Activated CD4-positive, alpha-beta T cell treated with anti-CD3 and anti-CD28 coated beads, Interleukin-2, amount 10 ng/mL, durations not matched to agents 24 days and 14 days (primary cell): ENCODE data around the gene MRPL9. TPM values are rescaled to one million over a fixed set of nuclear protein-coding genes. Genes with fewer than 3 reads are reported as not detected.

Source experiments
- DNase-seq: peaks from one replicate; pipeline ENCODE4 v3.0.0; 2022
- H3K27ac Mint-ChIP-seq: one replicate; pipeline ENCODE4 v1.8.0; 2022; ENCODE audit warnings: mild to moderate bottlenecking, mixed read lengths
- H3K27me3 Mint-ChIP-seq: one replicate; pipeline ENCODE4 v1.8.0; 2022; ENCODE audit warnings: mixed read lengths
- H3K36me3 Mint-ChIP-seq: one replicate; pipeline ENCODE4 v1.8.0; 2022; ENCODE audit warnings: low read depth, mild to moderate bottlenecking, mixed read lengths
- H3K4me1 Mint-ChIP-seq: one replicate; pipeline ENCODE4 v1.8.0; 2021; ENCODE audit warnings: mixed read lengths
- H3K4me3 Mint-ChIP-seq: one replicate; pipeline ENCODE4 v1.8.0; 2022; ENCODE audit warnings: mild to moderate bottlenecking, moderate library complexity, mixed read lengths
- H3K9me3 Mint-ChIP-seq: one replicate; pipeline ENCODE4 v1.8.0; 2021; ENCODE audit warnings: mixed read lengths
- intact Hi-C: fragments of 100-400 bp; cut with micrococcal nuclease; formaldehyde crosslinking; loops from one replicate; pipeline ENCODE4 v1.15.1; 2023
- total RNA-seq: library from RNA; stranded (reverse); gene quantifications from 2 replicates; pipeline ENCODE4 v1.2.3, GENCODE V29; 2022

MRPL9 gene
- total RNA-seq: 136 TPM in 2 replicates

GRCh38 chr1:151762941-151763921, at the start of gene MRPL9:
Gene MRPL9, minus strand, starts transcription at chr1:151763496. Its CDS starts 17 bp downstream, at chr1:151763479.
- peak; percentile 96 for DNase-seq
- Mint-ChIP-seq H3K36me3 (peaks cover 35% of the 10 kb centered on the region), H3K4me1 (peaks cover 22% of the 10 kb centered on the region), H3K4me3 (peak within 1 kb of the TSS; percentile 91), H3K9me3 (no peaks in the 10 kb centered on the region), H3K27ac (peak within 1 kb of the TSS; percentile 90), H3K27me3 (no peaks in the 10 kb centered on the region)
- intact Hi-C loops: loop anchor here (1.0 kb wide), 2 partner anchors 27 to 76 kb away; partner anchors contain the start of genes C2CD4D and TDRKH

- H3K4me1 Mint-ChIP-seq: peaks cover 12% of the 10 kb centered on the region
- H3K27me3 Mint-ChIP-seq: peaks cover 3% of the 10 kb centered on the region
- no peak for DNase-seq
- no peaks in the 10 kb centered on the region for H3K9me3 Mint-ChIP-seq
- intact Hi-C loops: no loop called here
- no peak overlapping the region for H3K4me3 Mint-ChIP-seq
- no peaks in the 10 kb centered on the region for H3K36me3 Mint-ChIP-seq
- no peak overlapping the region for H3K27ac Mint-ChIP-seq
Observed at GRCh38 chr1:151811181-151811580, 47.9 kb upstream of the MRPL9 start.

- H3K27ac Mint-ChIP-seq: no peak overlapping the region
- no peaks in the 10 kb centered on the region for H3K9me3 Mint-ChIP-seq
- DNase-seq: no peak
Observed at GRCh38 chr1:151809985-151810556, 46.8 kb upstream of the MRPL9 start.

GRCh38 chr1:151809290-151809984, 46.1 kb upstream of the MRPL9 start:
- Mint-ChIP-seq H3K4me1 (peaks cover 4% of the 10 kb centered on the region), H3K9me3 (no peaks in the 10 kb centered on the region), H3K27me3 (peaks cover 6% of the 10 kb centered on the region), H3K27ac (no peak overlapping the region), H3K4me3 (no peak overlapping the region), H3K36me3 (no peaks in the 10 kb centered on the region)
- DNase-seq: no peak
- intact Hi-C loops: no loop called here

More at GRCh38 chr1:151809985-151810556, 46.8 kb upstream of the MRPL9 start:
- Mint-ChIP-seq H3K4me1 (peaks cover 4% of the 10 kb centered on the region), H3K27me3 (peaks cover 3% of the 10 kb centered on the region), H3K4me3 (no peak overlapping the region), H3K36me3 (no peaks in the 10 kb centered on the region)
- intact Hi-C loops: no loop called here

- peaks cover 3% of the 10 kb centered on the region for H3K4me1 Mint-ChIP-seq
- peaks cover 10% of the 10 kb centered on the region for H3K27me3 Mint-ChIP-seq
- no peak for DNase-seq
Observed at GRCh38 chr1:151807766-151808165, 44.5 kb upstream of the MRPL9 start.

GRCh38 chr1:151807131-151807530, 43.8 kb upstream of the MRPL9 start:
- Mint-ChIP-seq H3K4me1 (peaks cover 2% of the 10 kb centered on the region), H3K27me3 (peaks cover 10% of the 10 kb centered on the region), H3K4me3 (no peak overlapping the region), H3K27ac (no peak overlapping the region), H3K36me3 (no peaks in the 10 kb centered on the region), H3K9me3 (no peaks in the 10 kb centered on the region)
- DNase-seq: no peak
- intact Hi-C loops: no loop called here

More at GRCh38 chr1:151807766-151808165, 44.5 kb upstream of the MRPL9 start:
- Mint-ChIP-seq H3K9me3 (no peaks in the 10 kb centered on the region), H3K36me3 (no peaks in the 10 kb centered on the region), H3K27ac (no peak overlapping the region), H3K4me3 (no peak overlapping the region)
- intact Hi-C loops: no loop called here

GRCh38 chr1:151806170-151806569, 42.9 kb upstream of the MRPL9 start:
- Mint-ChIP-seq H3K27ac (no peak overlapping the region), H3K9me3 (no peaks in the 10 kb centered on the region), H3K4me1 (peaks cover 2% of the 10 kb centered on the region), H3K4me3 (no peak overlapping the region), H3K27me3 (peaks cover 10% of the 10 kb centered on the region), H3K36me3 (no peaks in the 10 kb centered on the region)
- no peak for DNase-seq
- intact Hi-C loops: no loop called here

GRCh38 chr1:151805066-151805820, 41.9 kb upstream of the MRPL9 start, which contains the start of gene LINGO4:
Gene LINGO4, minus strand, starts transcription at chr1:151805419. Its CDS starts 2,715 bp downstream, at chr1:151802704.
- no peak within 1 kb of the TSS for H3K27ac Mint-ChIP-seq

GRCh38 chr1:151803915-151804314, 40.6 kb upstream of the MRPL9 start:
- intact Hi-C loops: loop anchor here (5.0 kb wide), 1 partner anchor 62 kb away; no protein-coding TSS in a partner anchor
- Mint-ChIP-seq H3K4me1 (peaks cover 5% of the 10 kb centered on the region), H3K9me3 (no peaks in the 10 kb centered on the region), H3K4me3 (no peak overlapping the region), H3K27me3 (peaks cover 24% of the 10 kb centered on the region), H3K36me3 (no peaks in the 10 kb centered on the region), H3K27ac (no peak overlapping the region)
- DNase-seq: no peak

More at GRCh38 chr1:151805066-151805820, 41.9 kb upstream of the MRPL9 start, which contains the start of gene LINGO4:
- peaks cover 14% of the 10 kb centered on the region for H3K27me3 Mint-ChIP-seq
- H3K9me3 Mint-ChIP-seq: no peaks in the 10 kb centered on the region
- H3K36me3 Mint-ChIP-seq: no peaks in the 10 kb centered on the region
- H3K4me1 Mint-ChIP-seq: peaks cover 3% of the 10 kb centered on the region
- DNase-seq: no peak
- intact Hi-C loops: no loop called here
- no peak within 1 kb of the TSS for H3K4me3 Mint-ChIP-seq

GRCh38 chr1:151803164-151803563, 39.9 kb upstream of the MRPL9 start:
- no peak for DNase-seq
- Mint-ChIP-seq H3K9me3 (no peaks in the 10 kb centered on the region), H3K36me3 (no peaks in the 10 kb centered on the region), H3K27ac (no peak overlapping the region), H3K4me1 (peaks cover 5% of the 10 kb centered on the region), H3K4me3 (no peak overlapping the region), H3K27me3 (peaks cover 22% of the 10 kb centered on the region)
- intact Hi-C loops: loop anchor here (5.0 kb wide), 1 partner anchor 61 kb away; no protein-coding TSS in a partner anchor

- H3K4me1 Mint-ChIP-seq: peaks cover 3% of the 10 kb centered on the region
- H3K27ac Mint-ChIP-seq: no peak overlapping the region
- peaks cover 22% of the 10 kb centered on the region for H3K27me3 Mint-ChIP-seq
- H3K4me3 Mint-ChIP-seq: no peak overlapping the region
- H3K36me3 Mint-ChIP-seq: no peaks in the 10 kb centered on the region
- H3K9me3 Mint-ChIP-seq: no peaks in the 10 kb centered on the region
- intact Hi-C loops: loop anchor here (5.0 kb wide), 1 partner anchor 60 kb away; no protein-coding TSS in a partner anchor
- no peak for DNase-seq
Observed at GRCh38 chr1:151802372-151802771, 39.1 kb upstream of the MRPL9 start.

- Mint-ChIP-seq H3K27me3 (peaks cover 22% of the 10 kb centered on the region), H3K36me3 (no peaks in the 10 kb centered on the region), H3K4me1 (peaks cover 3% of the 10 kb centered on the region), H3K27ac (no peak overlapping the region), H3K4me3 (no peak overlapping the region), H3K9me3 (no peaks in the 10 kb centered on the region)
- intact Hi-C loops: loop anchor here (5.0 kb wide), 1 partner anchor 60 kb away; no protein-coding TSS in a partner anchor
- no peak for DNase-seq
Observed at GRCh38 chr1:151801846-151802245, 38.5 kb upstream of the MRPL9 start.
